Common myeloid progenitor, CD34-positive (primary cell): ENCODE results near the gene FCSK.
A peak's percentile ranks its signal among the peaks of the same experiment; 100 is the strongest.

ENCODE experiments used
- CTCF ChIA-PET: fragments of 350-600 bp; sonication (Branson Sonifier 250); formaldehyde crosslinking; loops from one replicate; lab custom pipeline; 2021; ENCODE audit warnings: antibody characterized with exemption; lab: Charles Lee
- POLR2A ChIA-PET: fragments of 350-600 bp; sonication (Branson Sonifier 250); formaldehyde crosslinking; loops from one replicate; lab custom pipeline; 2021; ENCODE audit warnings: antibody characterized with exemption; lab: Charles Lee
- DNase-seq, 3 donors: peaks; one replicate each; pipeline versions ENCODE4 v3.0.0 to v3.0.0-alpha.2; 2013
- H3K27ac ChIP-seq, 2 experiments: 1 replicate in 1 of 2; 2 replicates in 1 of 2; pipeline ENCODE4 v1.7.0; 2013; ENCODE audit warnings: inconsistent platforms in 2 of 2, low read length in 2 of 2, mild to moderate bottlenecking in 2 of 2, low read depth in 1 of 2, moderate library complexity in 1 of 2; ENCODE audit not compliant: severe bottlenecking in 2 of 2, insufficient read depth in 1 of 2, poor library complexity in 1 of 2
- H3K27me3 ChIP-seq, 5 experiments: replicated peaks in 2 of 5; 1 replicate in 3 of 5; 2 replicates in 2 of 5; pipeline versions ENCODE4 v1.6.1 to v1.7.0; 2013; ENCODE audit warnings: low read length in 4 of 5, mild to moderate bottlenecking in 2 of 5, moderate library complexity in 2 of 5, inconsistent platforms in 1 of 5; ENCODE audit not compliant: insufficient read depth in 5 of 5, control insufficient read depth in 4 of 5
- H3K36me3 ChIP-seq, 4 experiments: 1 replicate in 2 of 4; 2 replicates in 2 of 4; pipeline versions ENCODE4 v1.6.1 to v1.7.0; 2013; ENCODE audit warnings: low read length in 3 of 4, control low read depth in 1 of 4, mild to moderate bottlenecking in 1 of 4; ENCODE audit not compliant: control insufficient read depth in 4 of 4, insufficient read depth in 4 of 4
- H3K4me1 ChIP-seq, 4 experiments: 1 replicate in 3 of 4; 2 replicates in 1 of 4; pipeline versions ENCODE4 v1.6.1 to v1.7.1; 2013; ENCODE audit warnings: low read length in 3 of 4, mild to moderate bottlenecking in 3 of 4, control low read depth in 1 of 4, inconsistent platforms in 1 of 4, moderate library complexity in 1 of 4; ENCODE audit not compliant: control insufficient read depth in 4 of 4, insufficient read depth in 4 of 4; ENCODE audit errors: control extremely low read depth in 1 of 4
- H3K4me3 ChIP-seq, 7 experiments: 1 replicate in 4 of 7; 2 replicates in 3 of 7; pipeline versions ENCODE4 v1.5.1 to v1.7.0; 2013; ENCODE audit warnings: mild to moderate bottlenecking in 7 of 7, low read length in 6 of 7, moderate library complexity in 6 of 7, inconsistent platforms in 2 of 7, low read depth in 2 of 7, control low read depth in 1 of 7; ENCODE audit not compliant: insufficient read depth in 4 of 7, control insufficient read depth in 1 of 7; ENCODE audit errors: extremely low read depth in 1 of 7
- H3K9me3 ChIP-seq, 5 experiments: 1 replicate in 4 of 5; 2 replicates in 1 of 5; pipeline versions ENCODE4 v1.6.1 to v1.7.1; 2013; ENCODE audit warnings: low read length in 4 of 5, mild to moderate bottlenecking in 2 of 5, inconsistent platforms in 1 of 5, low read depth in 1 of 5, moderate library complexity in 1 of 5; ENCODE audit not compliant: control insufficient read depth in 4 of 5, insufficient read depth in 2 of 5; ENCODE audit errors: control extremely low read depth in 1 of 5
- WGBS: methylation state at CpG from one replicate; pipeline ENCODE4 v1.1.5; 2013; ENCODE audit not compliant: insufficient coverage; 5-methylcytosine and 5-hydroxymethylcytosine counted together

The FCSK gene

GRCh38 chr16:70416748-70417616 lies 37.4 kb upstream of the FCSK start:
- Histone ChIP-seq H3K4me1 (peaks cover 0 to 53% (median 31%) of the 10 kb centered on the region in 4 experiments), H3K27me3 (no peaks in the 10 kb centered on the region), H3K27ac (no peak overlapping the region), H3K36me3 (peaks cover 0 to 14% (median 2%) of the 10 kb centered on the region in 4 experiments), H3K4me3 (no peak overlapping the region), H3K9me3 (no peaks in the 10 kb centered on the region)
- ChIA-PET CTCF (interaction anchor here (0.9 to 2.0 kb wide), 6 partner anchors 9 to 43 kb away, joined by 3 to 9 read pairs (median 4); no protein-coding TSS in a partner anchor), POLR2A (interaction anchor here (0.5 kb wide), 1 partner anchor 119 kb away, joined by 3 read pairs; no protein-coding TSS in a partner anchor)
- DNase-seq, result no peak
- 91% methylated on average over 11 of the region's 17 CpGs for WGBS

GRCh38 chr16:70417661-70418060 lies 36.7 kb upstream of the FCSK start:
- 76% methylated on average over 7 of the region's 7 CpGs for WGBS
- DNase-seq, result no peak
- Histone ChIP-seq H3K27me3 (no peaks in the 10 kb centered on the region), H3K4me3 (no peak overlapping the region), H3K27ac (no peak overlapping the region), H3K4me1 (peaks cover 0 to 60% (median 34%) of the 10 kb centered on the region in 4 experiments), H3K9me3 (no peaks in the 10 kb centered on the region), H3K36me3 (peaks cover 0 to 14% (median 0%) of the 10 kb centered on the region in 4 experiments)
- ChIA-PET CTCF (interaction anchor here (0.9 to 2.0 kb wide), 5 partner anchors 9 to 41 kb away, joined by 3 to 9 read pairs (median 4); no protein-coding TSS in a partner anchor), POLR2A (interaction anchor here (0.5 kb wide), 1 partner anchor 118 kb away, joined by 3 read pairs; no protein-coding TSS in a partner anchor)

GRCh38 chr16:70418274-70418992 lies 36.0 kb upstream of the FCSK start:
- peaks cover 0 to 14% (median 0%) of the 10 kb centered on the region in 4 experiments for H3K36me3 ChIP-seq
- peaks cover 1 to 67% (median 36%) of the 10 kb centered on the region in 4 experiments for H3K4me1 ChIP-seq
- H3K4me3 ChIP-seq, result peak overlapping the region in 1 of 7 experiments; percentile 19
- no peaks in the 10 kb centered on the region for H3K9me3 ChIP-seq
- 100% methylated on average over 1 of the region's 13 CpGs for WGBS
- no peaks in the 10 kb centered on the region for H3K27me3 ChIP-seq
- ChIA-PET CTCF (interaction anchor here (1.1 to 2.0 kb wide), 10 partner anchors 10 to 38 kb away, joined by 3 to 9 read pairs (median 4); partner anchors contain the start of gene ST3GAL2), POLR2A (interaction anchor here (1.0 kb wide), 1 partner anchor 10 kb away, joined by 3 read pairs; no protein-coding TSS in a partner anchor)
- DNase-seq, result no peak
- H3K27ac ChIP-seq, result no peak overlapping the region

DNA sequence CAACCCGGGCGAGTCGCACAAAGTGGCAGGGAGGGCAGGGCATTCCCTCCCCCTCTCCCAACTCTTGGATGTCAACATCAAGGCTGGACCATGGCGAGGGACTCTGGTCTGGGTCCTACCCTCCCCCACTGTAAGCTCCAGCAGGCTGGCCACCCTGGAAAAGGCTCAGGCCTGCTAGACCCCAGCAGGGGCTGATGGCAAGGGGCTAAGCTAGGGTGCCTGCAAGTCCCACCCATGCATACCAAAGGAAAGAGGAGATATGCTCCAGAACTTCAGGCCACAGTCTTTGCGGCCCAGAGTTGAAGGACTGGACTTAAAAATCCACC lies 35.4 kb upstream of the FCSK start:
- 59% methylated on average over 5 of the region's 5 CpGs for WGBS
- Histone ChIP-seq H3K4me3 (peak overlapping the region in 1 of 7 experiments; percentile 19), H3K4me1 (peaks cover 1 to 67% (median 39%) of the 10 kb centered on the region in 4 experiments), H3K36me3 (peaks cover 0 to 14% (median 0%) of the 10 kb centered on the region in 4 experiments), H3K27ac (no peak overlapping the region), H3K27me3 (no peaks in the 10 kb centered on the region), H3K9me3 (no peaks in the 10 kb centered on the region)
- POLR2A ChIA-PET, result interaction anchor here (1.0 kb wide), 1 partner anchor 9 kb away, joined by 3 read pairs; no protein-coding TSS in a partner anchor
- no peak for DNase-seq
- CTCF ChIA-PET, result interaction anchor here (1.0 to 1.8 kb wide), 7 partner anchors 10 to 52 kb away, joined by 3 to 5 read pairs (median 4); partner anchors contain the start of gene ST3GAL2

DNA sequence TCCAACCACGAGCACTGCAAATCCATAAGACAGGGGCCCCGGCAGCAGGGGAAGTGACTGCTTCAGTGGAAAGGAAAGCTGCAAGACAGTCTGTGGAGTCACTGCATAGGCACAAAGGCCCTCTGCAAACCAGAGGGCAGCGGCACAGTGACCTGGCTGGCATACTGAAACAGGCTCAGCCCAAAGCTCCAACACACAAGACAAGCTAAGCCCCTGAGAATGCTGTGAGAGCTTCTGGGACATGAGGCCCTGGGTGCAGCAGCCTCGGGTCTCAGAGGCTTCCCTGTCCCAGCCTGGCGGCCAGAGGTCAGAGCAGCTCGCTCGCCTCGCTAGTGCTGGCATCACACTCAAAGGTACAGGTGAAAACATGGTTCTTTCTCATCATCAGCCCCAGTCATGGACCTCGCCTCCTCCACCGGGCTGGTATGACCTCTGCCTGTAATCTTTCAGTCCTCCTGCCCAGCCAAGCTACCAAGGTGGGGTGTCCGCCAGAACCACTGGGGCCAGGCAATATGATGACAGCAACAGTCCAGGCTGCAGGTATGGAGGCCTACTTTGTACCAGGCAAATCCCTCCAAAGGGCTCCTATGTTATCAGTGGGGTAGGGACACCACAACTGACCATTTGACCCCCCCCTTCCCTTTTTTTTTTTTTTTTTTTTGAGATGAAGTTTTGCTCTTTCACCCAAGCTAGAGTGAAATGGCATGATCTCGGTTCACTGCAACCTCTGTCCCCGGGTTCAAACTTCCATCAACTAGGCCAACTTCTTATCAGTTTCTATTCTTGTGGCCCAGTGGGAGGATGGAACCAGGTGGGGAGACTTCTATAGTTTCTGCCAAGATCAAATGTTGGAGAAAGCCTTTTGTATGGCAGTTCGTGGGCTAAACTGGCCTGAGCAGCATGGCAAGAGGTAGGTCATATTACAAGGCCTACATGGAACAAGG lies 34.7 kb upstream of the FCSK start:
- ChIA-PET CTCF (interaction anchor here (1.0 to 1.8 kb wide), 7 partner anchors 11 to 51 kb away, joined by 3 to 5 read pairs (median 4); partner anchors contain the start of gene ST3GAL2), POLR2A (interaction anchor here (1.0 kb wide), 1 partner anchor 8 kb away, joined by 3 read pairs; no protein-coding TSS in a partner anchor)
- 75% methylated on average over 12 of the region's 14 CpGs for WGBS
- H3K4me3 ChIP-seq, result no peak overlapping the region
- no peaks in the 10 kb centered on the region for H3K9me3 ChIP-seq
- no peak overlapping the region for H3K27ac ChIP-seq
- H3K27me3 ChIP-seq, result no peaks in the 10 kb centered on the region
- peak in 2 of 3 donors; percentile 30 to 32 for DNase-seq
- peaks cover 0 to 16% (median 1%) of the 10 kb centered on the region in 4 experiments for H3K36me3 ChIP-seq
- peaks cover 1 to 71% (median 39%) of the 10 kb centered on the region in 4 experiments for H3K4me1 ChIP-seq

DNA sequence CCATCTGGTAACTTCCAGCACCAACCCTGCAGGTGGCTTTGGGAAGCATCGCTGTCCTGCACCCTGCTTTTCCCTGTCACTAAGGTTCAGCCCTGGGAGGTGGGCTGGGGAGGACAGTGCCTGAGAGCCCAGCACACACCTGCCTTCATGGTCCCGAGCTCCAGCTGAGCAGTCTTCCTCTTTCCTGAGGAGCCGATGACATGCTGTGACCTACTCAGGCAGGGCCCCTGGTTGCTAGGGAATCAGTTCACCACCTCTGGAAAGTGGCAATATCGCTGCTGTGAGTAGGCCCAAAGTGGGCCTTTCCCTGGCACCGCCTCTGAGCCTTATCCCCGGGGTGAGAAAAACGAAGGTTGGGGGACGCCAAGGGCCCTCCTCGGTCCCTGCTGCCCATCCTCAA lies 33.4 kb upstream of the FCSK start:
- DNase-seq, result no peak
- no peaks in the 10 kb centered on the region for H3K27me3 ChIP-seq
- CTCF ChIA-PET, result interaction anchor here (0.5 to 1.5 kb wide), 5 partner anchors 11 to 159 kb away, joined by 3 to 10 read pairs (median 3); no protein-coding TSS in a partner anchor
- no peak overlapping the region for H3K27ac ChIP-seq
- peaks cover 0 to 21% (median 4%) of the 10 kb centered on the region in 4 experiments for H3K36me3 ChIP-seq
- POLR2A ChIA-PET, result no interaction called here
- H3K9me3 ChIP-seq, result no peaks in the 10 kb centered on the region
- 99% methylated on average over 5 of the region's 9 CpGs for WGBS
- H3K4me3 ChIP-seq, result no peak overlapping the region
- peaks cover 1 to 80% (median 39%) of the 10 kb centered on the region in 4 experiments for H3K4me1 ChIP-seq
